Vagina (tissue), 2 donors: ENCODE results near the gene RHOBTB3.

ENCODE experiments used
- CTCF ChIP-seq, 3 experiments: fragments of 450-650 bp in 2 of 3; fragments of 200-600 bp in 1 of 3; sonication (generic) in 1 of 3; IDR thresholded peaks; one replicate each; pipeline ENCODE4 v1.5.1; 2017 to 2019; ENCODE audit warnings: antibody characterized with exemption in 3 of 3, mild to moderate bottlenecking in 2 of 3, moderate library complexity in 2 of 3
- POLR2AphosphoS5 ChIP-seq, 2 donors: sonication (generic); formaldehyde crosslinking; IDR thresholded peaks; one replicate each; pipeline ENCODE4 v1.9.0; 2017; ENCODE audit warnings: antibody characterized with exemption in 2 of 2, mild to moderate bottlenecking in 2 of 2, low read depth in 1 of 2; ENCODE audit not compliant: insufficient read depth in 1 of 2

- TF ChIP-seq CTCF (IDR thresholded peaks at IDR 0.05) (no peak), POLR2AphosphoS5 (IDR thresholded peaks at IDR 0.05; ENCODE audit: insufficient read depth in 1 of 2, low read depth in 1 of 2) (no peak)
These were observed 51.0 kb downstream of the RHOBTB3 start for GRCh38 chr5:95782181-95782580.
